Fibroblast of skin of abdomen (primary cell): ENCODE data around the gene TRIM46.
"Not testable (repeated sequence)": the region's sequence is repeated elsewhere in the genome, so short reads cannot be mapped to it uniquely, and the experiment has no call there.

Source experiments
- DNase-seq: peaks from one replicate; pipeline ENCODE4 v3.0.0-alpha.2; 2013

TRIM46 gene

DNA sequence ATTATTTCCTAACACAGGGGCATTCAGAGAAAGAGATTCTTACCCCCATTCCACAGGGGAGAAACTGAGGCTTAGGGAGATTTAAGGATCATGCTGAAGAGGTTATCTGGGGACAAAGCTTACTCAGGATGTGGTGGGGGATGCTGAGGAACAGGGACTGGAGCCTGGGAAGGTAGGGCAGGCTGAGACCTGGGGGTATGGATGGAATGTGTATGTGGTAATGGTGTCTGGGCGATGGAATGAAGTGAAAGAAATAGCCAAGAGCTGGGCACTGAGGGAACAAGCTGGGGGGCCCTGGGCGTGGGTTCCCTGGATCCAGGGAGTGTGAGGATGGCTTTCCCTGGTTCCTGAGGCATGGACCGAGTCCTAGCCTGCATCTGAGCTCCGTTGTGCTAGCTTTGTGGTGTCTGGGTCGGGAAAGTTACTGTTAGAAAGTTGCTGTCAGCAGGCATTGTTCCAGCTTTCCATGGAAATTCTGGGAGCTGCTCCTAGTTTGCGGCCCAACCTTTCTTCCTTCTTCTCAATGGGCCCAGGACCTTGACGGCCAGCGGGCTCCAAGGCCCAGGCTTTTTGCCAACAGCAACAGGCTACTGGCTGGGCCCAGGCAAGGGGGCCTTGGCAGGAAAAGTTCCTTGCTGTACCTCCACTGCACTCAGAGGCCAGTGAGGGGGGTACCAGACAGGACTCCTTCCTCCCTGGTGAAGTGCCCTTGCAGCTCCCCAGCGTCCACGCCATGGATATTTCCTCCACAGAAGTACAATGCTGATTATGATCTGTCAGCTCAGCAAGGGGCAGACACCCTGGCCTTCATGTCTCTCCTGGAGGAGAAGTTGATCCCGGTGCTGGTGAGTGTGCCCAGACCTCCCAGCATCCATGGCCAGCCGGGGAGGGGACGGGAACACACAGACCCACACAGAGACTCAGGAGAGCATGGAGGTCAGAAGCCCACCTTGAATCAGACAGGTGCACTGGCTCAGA, 58.6 kb downstream of the TRIM46 start:
- DNase-seq, result peak; percentile 69

DNA sequence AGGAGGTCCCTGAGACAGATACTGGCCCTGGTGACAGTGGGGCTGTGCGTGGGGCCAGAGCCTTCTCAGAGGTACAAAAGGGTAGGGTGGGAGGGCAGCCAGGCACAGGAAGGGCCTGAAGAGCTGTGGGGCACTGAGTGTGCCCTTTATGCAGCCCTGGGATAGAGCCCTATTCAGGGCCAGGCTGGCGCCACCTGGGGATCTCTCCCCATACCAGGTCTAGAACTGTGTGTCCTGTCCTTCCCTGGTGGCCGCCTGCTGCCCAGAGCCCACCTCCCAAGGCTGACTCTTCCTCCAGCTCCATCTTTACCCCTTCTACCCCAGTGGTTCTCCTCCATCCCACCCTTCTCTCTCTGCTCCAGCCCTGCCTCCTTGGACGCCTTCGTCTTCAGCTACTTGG, 59.9 kb downstream of the TRIM46 start:
- DNase-seq, result not testable (repeated sequence)
